Mucosa of stomach (tissue), 1 donor: ENCODE results near the gene RTP3.

Source experiments
- H3K27me3 ChIP-seq: one replicate; pipeline ENCODE4 v1.7.0; 2013; ENCODE audit warnings: mild to moderate bottlenecking, low read length; ENCODE audit not compliant: control insufficient read depth, insufficient read depth
- H3K36me3 ChIP-seq: one replicate; pipeline ENCODE4 v1.7.0; 2013; ENCODE audit warnings: low read length; ENCODE audit not compliant: control insufficient read depth, insufficient read depth
- H3K4me1 ChIP-seq: one replicate; pipeline ENCODE4 v1.7.0; 2013; ENCODE audit warnings: mild to moderate bottlenecking, low read length; ENCODE audit not compliant: control insufficient read depth, insufficient read depth
- H3K4me3 ChIP-seq: one replicate; pipeline ENCODE4 v1.7.0; 2013; ENCODE audit warnings: low read length
- H3K9ac ChIP-seq: one replicate; pipeline ENCODE4 v1.7.0; 2013; ENCODE audit warnings: mild to moderate bottlenecking, low read length, moderate library complexity
- H3K9me3 ChIP-seq: one replicate; pipeline ENCODE4 v1.7.0; 2013; ENCODE audit warnings: mild to moderate bottlenecking, low read length, moderate library complexity; ENCODE audit not compliant: control insufficient read depth
- donor health status: Pancreatic carcinoma.

The RTP3 gene

DNA sequence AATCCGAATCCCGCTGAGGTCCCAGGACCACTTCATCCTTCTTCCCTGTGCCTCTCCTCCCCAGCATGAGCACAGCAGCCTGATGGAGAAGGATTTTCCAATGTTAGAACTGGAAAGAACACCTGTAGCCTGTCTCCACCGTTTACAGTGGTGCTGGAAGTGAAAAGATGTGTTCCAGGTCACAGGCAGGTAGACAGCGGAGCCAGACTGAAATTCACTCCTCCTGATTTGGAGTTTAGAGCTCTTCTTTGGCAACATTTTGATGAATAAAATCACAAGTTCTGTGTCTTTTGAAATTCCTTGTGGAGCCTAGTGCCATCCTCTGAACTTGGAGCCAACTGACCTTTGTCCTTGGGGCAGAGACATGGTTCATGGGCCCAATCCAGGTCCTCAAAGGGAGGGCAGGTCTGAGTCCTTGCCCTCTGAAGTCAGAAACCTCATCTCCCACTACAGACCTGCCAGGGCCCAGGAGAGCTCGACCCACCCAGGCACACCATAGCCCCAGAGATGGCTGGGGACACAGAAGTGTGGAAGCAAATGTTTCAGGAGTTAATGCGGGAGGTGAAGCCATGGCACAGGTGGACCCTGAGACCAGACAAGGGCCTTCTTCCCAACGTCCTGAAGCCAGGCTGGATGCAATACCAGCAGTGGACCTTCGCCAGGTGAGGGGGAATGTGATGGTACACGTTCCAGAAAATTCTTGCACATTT is at the start of gene RTP3:
RTP3 (plus strand) TSS at position 421 of the 710 bp plus-strand sequence; CDS start at position 508, 87 bp downstream.
- Histone ChIP-seq H3K4me3 (no peak within 1 kb of the TSS), H3K27me3 (peaks cover 4% of the 10 kb centered on the region), H3K36me3 (no peaks in the 10 kb centered on the region), H3K9ac (no peak within 1 kb of the TSS), H3K9me3 (no peaks in the 10 kb centered on the region), H3K4me1 (no peaks in the 10 kb centered on the region)

DNA sequence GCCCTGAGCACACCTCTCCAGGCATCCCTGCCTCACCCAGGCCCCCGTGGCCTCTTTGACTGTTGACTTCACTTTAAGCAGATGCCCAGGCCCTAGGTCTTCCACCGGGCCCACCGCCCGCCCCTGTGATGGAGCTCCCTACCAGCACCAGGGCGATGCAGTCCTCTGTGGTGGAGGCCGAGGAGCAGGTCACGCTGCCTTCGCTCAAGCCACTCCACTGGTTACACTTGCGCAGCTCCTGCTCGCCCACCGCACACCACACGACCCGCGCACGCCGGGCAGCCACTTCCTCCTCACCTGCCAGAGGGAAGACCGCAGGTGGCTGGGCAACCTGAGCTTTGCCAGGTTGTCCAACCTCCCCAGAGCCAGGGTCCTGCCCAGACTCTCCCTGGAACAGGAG is 49.1 kb upstream of the RTP3 start:
- Histone ChIP-seq H3K4me3 (no peak overlapping the region), H3K4me1 (no peaks in the 10 kb centered on the region), H3K27me3 (no peaks in the 10 kb centered on the region), H3K9me3 (no peaks in the 10 kb centered on the region), H3K9ac (no peak overlapping the region), H3K36me3 (no peaks in the 10 kb centered on the region)

DNA sequence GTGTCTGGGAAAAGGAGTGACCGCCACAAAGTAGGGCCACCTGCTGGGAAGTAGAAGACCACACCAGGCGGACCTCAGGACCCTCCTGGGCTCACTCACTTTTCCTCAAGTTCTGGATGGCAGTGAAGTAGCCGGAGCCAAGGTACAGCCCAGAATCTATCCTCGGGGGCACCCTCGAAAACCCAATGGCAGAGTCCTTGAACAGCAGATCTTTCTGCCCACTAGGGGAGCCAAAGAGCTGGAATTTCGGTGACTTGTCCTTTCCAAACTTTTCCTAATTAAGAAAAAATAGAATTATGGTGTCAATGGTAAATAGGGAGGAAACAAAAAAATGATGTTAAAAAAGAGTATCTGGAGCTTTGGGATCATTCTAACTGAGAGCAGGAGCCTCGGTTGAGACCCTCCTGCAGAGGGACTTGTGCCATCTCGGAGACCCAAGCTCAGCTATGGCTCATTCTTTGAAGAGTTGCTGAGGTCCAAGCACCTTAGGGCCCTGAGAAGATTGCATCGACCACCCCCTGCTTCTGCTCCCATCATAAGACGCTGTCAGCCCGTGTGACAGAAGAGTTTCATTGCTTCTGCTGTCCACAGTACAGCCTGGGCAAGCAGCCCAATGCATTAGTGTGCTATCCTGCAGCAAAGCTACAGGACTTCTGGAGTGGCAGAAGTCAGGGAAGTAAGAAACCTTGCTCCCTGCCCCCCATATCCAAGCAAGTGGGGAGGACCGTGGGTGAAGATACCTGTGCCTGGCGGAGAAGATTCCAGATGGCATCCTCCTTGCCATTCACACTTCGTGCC is 47.8 kb upstream of the RTP3 start:
- Histone ChIP-seq H3K36me3 (no peaks in the 10 kb centered on the region), H3K9ac (no peak overlapping the region), H3K4me1 (no peaks in the 10 kb centered on the region), H3K9me3 (no peaks in the 10 kb centered on the region), H3K27me3 (no peaks in the 10 kb centered on the region), H3K4me3 (no peak overlapping the region)

GRCh38 chr3:46453526-46454208 is 44.1 kb upstream of the RTP3 start:
- Histone ChIP-seq H3K27me3 (no peaks in the 10 kb centered on the region), H3K9ac (no peak overlapping the region), H3K4me1 (no peaks in the 10 kb centered on the region), H3K4me3 (no peak overlapping the region), H3K9me3 (no peaks in the 10 kb centered on the region), H3K36me3 (no peaks in the 10 kb centered on the region)

DNA sequence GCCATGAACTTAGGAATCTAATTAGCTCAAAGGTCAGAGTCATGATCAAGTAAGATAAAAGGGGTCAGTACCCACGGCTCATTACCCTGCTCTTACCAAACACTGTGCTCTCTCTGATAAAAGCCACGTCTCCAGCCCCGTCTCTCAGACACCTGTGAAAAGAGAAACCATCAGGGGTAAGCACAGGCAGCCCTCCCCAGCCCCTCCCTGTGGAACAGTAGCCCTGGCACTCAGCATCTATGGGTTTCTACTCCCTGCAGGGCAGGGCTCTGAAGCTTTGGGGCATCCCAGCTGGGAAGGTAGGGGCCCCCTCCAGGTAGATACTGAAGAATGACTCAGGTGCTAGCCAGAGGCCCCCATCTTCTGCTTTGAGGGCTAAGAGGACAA is 43.6 kb upstream of the RTP3 start:
- Histone ChIP-seq H3K4me3 (no peak overlapping the region), H3K9ac (no peak overlapping the region), H3K9me3 (no peaks in the 10 kb centered on the region), H3K4me1 (no peaks in the 10 kb centered on the region), H3K36me3 (no peaks in the 10 kb centered on the region), H3K27me3 (no peaks in the 10 kb centered on the region)

DNA sequence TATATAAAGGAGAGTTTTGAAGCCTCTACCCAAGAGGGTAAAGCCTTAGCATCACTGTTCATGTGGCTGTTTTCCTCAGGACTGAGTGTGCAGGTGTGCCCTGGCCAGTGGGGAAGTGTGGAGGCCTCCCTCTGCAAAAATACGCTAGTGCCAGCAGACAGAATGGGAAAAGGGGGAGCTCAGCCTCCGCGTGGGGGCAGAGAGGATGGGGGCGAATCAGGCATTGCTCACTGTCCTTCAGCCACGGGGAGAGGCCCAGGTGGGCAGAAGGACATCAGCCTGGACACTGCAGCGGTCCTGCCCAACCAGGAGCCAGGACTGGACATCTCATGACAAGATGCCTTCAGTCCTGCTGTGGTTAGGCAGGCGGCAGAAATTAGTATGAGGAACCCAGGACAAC is 43.2 kb upstream of the RTP3 start:
- Histone ChIP-seq H3K4me1 (no peaks in the 10 kb centered on the region), H3K9ac (no peak overlapping the region), H3K9me3 (no peaks in the 10 kb centered on the region), H3K27me3 (no peaks in the 10 kb centered on the region), H3K36me3 (no peaks in the 10 kb centered on the region), H3K4me3 (no peak overlapping the region)

- no peaks in the 10 kb centered on the region for H3K4me1 ChIP-seq
- no peaks in the 10 kb centered on the region for H3K36me3 ChIP-seq
- no peaks in the 10 kb centered on the region for H3K9me3 ChIP-seq
- no peak overlapping the region for H3K9ac ChIP-seq
- H3K27me3 ChIP-seq, result no peaks in the 10 kb centered on the region
- no peak overlapping the region for H3K4me3 ChIP-seq
These were observed 42.3 kb upstream of the RTP3 start for GRCh38 chr3:46455231-46456115.

- Histone ChIP-seq H3K36me3 (no peaks in the 10 kb centered on the region), H3K27me3 (no peaks in the 10 kb centered on the region), H3K9ac (no peak overlapping the region), H3K4me3 (no peak overlapping the region), H3K4me1 (no peaks in the 10 kb centered on the region), H3K9me3 (no peaks in the 10 kb centered on the region)
These were observed 41.7 kb upstream of the RTP3 start for GRCh38 chr3:46456118-46456517.

- Histone ChIP-seq H3K4me1 (no peaks in the 10 kb centered on the region), H3K9ac (no peak overlapping the region), H3K9me3 (no peaks in the 10 kb centered on the region), H3K36me3 (no peaks in the 10 kb centered on the region), H3K4me3 (no peak overlapping the region), H3K27me3 (peaks cover 22% of the 10 kb centered on the region)
These were observed 37.7 kb upstream of the RTP3 start for GRCh38 chr3:46460051-46460450.

DNA sequence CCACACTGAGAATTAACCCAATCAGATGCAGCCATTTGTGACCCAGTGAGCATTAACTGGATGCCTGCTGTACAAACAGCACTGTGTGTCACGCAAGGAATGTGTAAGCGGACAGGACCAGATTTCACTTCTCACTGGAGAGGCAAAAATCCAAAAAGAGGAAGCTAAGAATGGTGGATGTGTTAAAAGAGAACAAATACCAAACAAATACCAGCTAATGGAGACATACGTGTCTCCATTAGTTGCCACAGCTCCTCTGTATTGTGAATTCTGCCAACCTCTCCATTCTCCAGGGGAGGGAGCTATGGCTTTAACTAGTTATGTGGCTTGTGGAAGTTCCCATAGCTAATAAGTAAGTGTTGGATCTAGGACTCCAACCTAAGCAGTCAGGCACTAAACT is 35.7 kb upstream of the RTP3 start:
- no peaks in the 10 kb centered on the region for H3K9me3 ChIP-seq
- no peaks in the 10 kb centered on the region for H3K4me1 ChIP-seq
- no peaks in the 10 kb centered on the region for H3K36me3 ChIP-seq
- peaks cover 28% of the 10 kb centered on the region for H3K27me3 ChIP-seq
- no peak overlapping the region for H3K4me3 ChIP-seq
- H3K9ac ChIP-seq, result no peak overlapping the region

- no peak overlapping the region for H3K4me3 ChIP-seq
- H3K4me1 ChIP-seq, result no peaks in the 10 kb centered on the region
- no peak overlapping the region for H3K9ac ChIP-seq
- H3K9me3 ChIP-seq, result no peaks in the 10 kb centered on the region
- peaks cover 28% of the 10 kb centered on the region for H3K27me3 ChIP-seq
- no peaks in the 10 kb centered on the region for H3K36me3 ChIP-seq
These were observed 35.3 kb upstream of the RTP3 start for GRCh38 chr3:46462511-46462910.
